NCI-H345 (cell line): ENCODE data around the gene ARHGAP24.
"Not testable (repeated sequence)": the region's sequence is repeated elsewhere in the genome, so short reads cannot be mapped to it uniquely, and the experiment has no call there.

Experiments
- DNase-seq: peaks from one replicate; lab custom pipeline; 2025; lab: John Stamatoyannopoulos, UW

Gene ARHGAP24

GRCh38 chr4:85656759-85657505 lies 182.0 kb downstream of the ARHGAP24 start:
- DNase-seq = no peak

GRCh38 chr4:85658766-85659439 lies 184.0 kb downstream of the ARHGAP24 start:
- no peak for DNase-seq

- DNase-seq = no peak
Observed at GRCh38 chr4:85659610-85660218, 184.8 kb downstream of the ARHGAP24 start.

- not testable (repeated sequence) for DNase-seq
Observed at GRCh38 chr4:85666625-85667024, 191.7 kb downstream of the ARHGAP24 start.

GRCh38 chr4:85669204-85669603 lies 194.3 kb downstream of the ARHGAP24 start:
- DNase-seq = no peak

- DNase-seq = no peak
Observed at GRCh38 chr4:85669992-85670548, 195.1 kb downstream of the ARHGAP24 start.

- no peak for DNase-seq
Observed at GRCh38 chr4:85671120-85671519, 196.2 kb downstream of the ARHGAP24 start.

- no peak for DNase-seq
Observed at GRCh38 chr4:85672116-85672515, 197.2 kb downstream of the ARHGAP24 start.

- no peak for DNase-seq
Observed at GRCh38 chr4:85672959-85673358, 198.0 kb downstream of the ARHGAP24 start.

GRCh38 chr4:85673540-85673939 lies 198.6 kb downstream of the ARHGAP24 start:
- no peak for DNase-seq

- DNase-seq = peak; percentile 67
Observed at GRCh38 chr4:85675076-85676049, 200.4 kb downstream of the ARHGAP24 start.

GRCh38 chr4:85676050-85676425 lies 201.1 kb downstream of the ARHGAP24 start:
- no peak for DNase-seq

- no peak for DNase-seq
Observed at GRCh38 chr4:85676850-85677590, 202.1 kb downstream of the ARHGAP24 start.

- no peak for DNase-seq
Observed at GRCh38 chr4:85681221-85681657, 206.3 kb downstream of the ARHGAP24 start.

GRCh38 chr4:85681921-85682320 lies 207.0 kb downstream of the ARHGAP24 start:
- DNase-seq = no peak

GRCh38 chr4:85682391-85682790 lies 207.4 kb downstream of the ARHGAP24 start:
- no peak for DNase-seq

- DNase-seq = no peak
Observed at GRCh38 chr4:85684676-85685075, 209.7 kb downstream of the ARHGAP24 start.

GRCh38 chr4:85686398-85686797 lies 211.4 kb downstream of the ARHGAP24 start:
- no peak for DNase-seq

GRCh38 chr4:85688055-85688740 lies 213.2 kb downstream of the ARHGAP24 start:
- DNase-seq = no peak

GRCh38 chr4:85696661-85697060 lies 221.7 kb downstream of the ARHGAP24 start:
- DNase-seq = no peak
